ENCODE measurements around the gene PPP1R3E.
"Not testable (repeated sequence)": the region's sequence is repeated elsewhere in the genome, so short reads cannot be mapped to it uniquely, and the experiment has no call there.

The PPP1R3E gene

DNA sequence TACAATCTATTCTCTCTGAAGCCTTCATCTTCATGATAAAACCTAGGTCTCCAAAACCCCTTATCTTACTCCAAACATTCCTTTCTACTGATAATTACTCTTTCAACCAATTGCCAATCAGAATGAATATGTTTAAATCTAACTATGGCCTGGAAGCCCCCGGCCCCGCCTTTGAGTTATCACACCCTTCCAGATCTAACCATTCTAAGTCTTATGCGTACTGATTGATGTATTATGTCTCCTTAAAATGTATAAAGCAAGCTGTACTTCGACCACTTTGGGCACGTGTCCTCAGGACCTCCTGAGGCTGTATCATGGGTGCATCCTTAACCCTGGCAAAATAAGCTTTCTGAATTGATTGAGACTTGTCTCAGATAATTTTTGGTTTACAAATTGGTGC lies 33.0 kb upstream of the PPP1R3E start:
- no peak for TF ChIP-seq EZH2phosphoT487 (IDR thresholded peaks at IDR 0.05; ENCODE audit: borderline replicate concordance)
- TF ChIP-seq, protein P1, sequence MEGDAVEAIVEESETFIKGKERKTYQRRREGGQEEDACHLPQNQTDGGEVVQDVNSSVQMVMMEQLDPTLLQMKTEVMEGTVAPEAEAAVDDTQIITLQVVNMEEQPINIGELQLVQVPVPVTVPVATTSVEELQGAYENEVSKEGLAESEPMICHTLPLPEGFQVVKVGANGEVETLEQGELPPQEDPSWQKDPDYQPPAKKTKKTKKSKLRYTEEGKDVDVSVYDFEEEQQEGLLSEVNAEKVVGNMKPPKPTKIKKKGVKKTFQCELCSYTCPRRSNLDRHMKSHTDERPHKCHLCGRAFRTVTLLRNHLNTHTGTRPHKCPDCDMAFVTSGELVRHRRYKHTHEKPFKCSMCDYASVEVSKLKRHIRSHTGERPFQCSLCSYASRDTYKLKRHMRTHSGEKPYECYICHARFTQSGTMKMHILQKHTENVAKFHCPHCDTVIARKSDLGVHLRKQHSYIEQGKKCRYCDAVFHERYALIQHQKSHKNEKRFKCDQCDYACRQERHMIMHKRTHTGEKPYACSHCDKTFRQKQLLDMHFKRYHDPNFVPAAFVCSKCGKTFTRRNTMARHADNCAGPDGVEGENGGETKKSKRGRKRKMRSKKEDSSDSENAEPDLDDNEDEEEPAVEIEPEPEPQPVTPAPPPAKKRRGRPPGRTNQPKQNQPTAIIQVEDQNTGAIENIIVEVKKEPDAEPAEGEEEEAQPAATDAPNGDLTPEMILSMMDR (conservative IDR thresholded peaks at IDR 0.05; ENCODE audit: low read length) = no peak
- no peak overlapping the region for H3K4me2 ChIP-seq (ENCODE audit: low read depth, low read length, poor library complexity, severe bottlenecking)
- H3K9me2 ChIP-seq (replicated peaks; ENCODE audit: low read depth, low read length) = no peaks in the 10 kb centered on the region
- H3K27me3 ChIP-seq (ENCODE audit: insufficient read depth, low read length, poor library complexity, severe bottlenecking) = no peaks in the 10 kb centered on the region
- H3K9me3 ChIP-seq (ENCODE audit: insufficient read depth, low read depth, low read length) = peaks cover 4% of the 10 kb centered on the region; the same call in 1 of the 2 replicates
- no peak overlapping the region for H3K9ac ChIP-seq (ENCODE audit: low read depth, low read length, poor library complexity, severe bottlenecking)
- H4K20me1 ChIP-seq (ENCODE audit: insufficient read depth, low read length, poor library complexity, severe bottlenecking) = no peaks in the 10 kb centered on the region
- no peak overlapping the region for H2AFZ ChIP-seq (ENCODE audit: low read length)
- H3K4me3 ChIP-seq (ENCODE audit: low read length, poor library complexity, severe bottlenecking) = no peak overlapping the region
- no peaks in the 10 kb centered on the region for H3F3A ChIP-seq (ENCODE audit: low read depth)
- no peaks in the 10 kb centered on the region for H3K4me1 ChIP-seq (ENCODE audit: insufficient read depth, low read length, poor library complexity, severe bottlenecking)
- no peaks in the 10 kb centered on the region for H3K36me3 ChIP-seq (ENCODE audit: insufficient read depth, low read length)
- no peaks in the 10 kb centered on the region for H3K79me2 ChIP-seq (ENCODE audit: insufficient read depth, low read length)

DNA sequence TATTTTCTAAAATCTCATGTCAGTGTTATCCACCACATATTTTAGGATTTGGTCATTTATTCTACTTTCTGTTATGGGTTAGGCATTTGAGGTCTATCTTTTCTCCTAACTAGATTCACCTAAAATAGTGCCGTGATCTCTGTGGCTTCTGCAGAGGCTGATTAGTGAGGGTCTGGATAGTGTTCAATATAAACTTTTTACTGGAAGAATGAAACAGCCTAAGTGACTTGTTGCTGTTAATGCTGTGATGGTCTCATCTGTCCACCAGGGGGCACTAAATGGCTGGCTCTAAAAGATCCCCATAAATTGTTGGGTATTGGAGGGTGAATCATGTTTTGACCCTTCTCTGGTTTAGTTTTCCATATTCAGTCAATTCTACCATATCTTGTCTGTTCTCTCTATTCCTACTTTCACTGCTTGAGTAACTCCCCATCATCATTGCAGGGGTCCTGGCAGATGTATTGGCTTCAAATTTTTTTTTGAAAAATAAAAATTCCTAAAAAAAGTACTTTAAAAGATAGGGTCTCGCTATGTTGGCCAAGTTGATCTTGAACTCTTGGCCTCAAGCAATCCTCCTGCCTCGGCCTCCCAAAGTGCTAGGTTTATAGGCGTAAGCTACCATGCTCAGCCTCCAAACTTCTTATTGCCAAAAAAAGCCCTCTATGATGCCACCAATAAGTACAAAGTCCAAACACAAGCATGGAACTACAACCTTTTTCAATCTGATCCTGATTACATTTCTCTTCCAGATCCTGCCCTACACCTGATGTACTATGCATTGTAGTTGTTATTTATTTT lies 25.5 kb upstream of the PPP1R3E start:
- Histone ChIP-seq H3K9ac (ENCODE audit: low read depth, low read length, poor library complexity, severe bottlenecking) (no peak overlapping the region), H3K9me2 (replicated peaks; ENCODE audit: low read depth, low read length) (no peaks in the 10 kb centered on the region), H3K4me2 (ENCODE audit: low read depth, low read length, poor library complexity, severe bottlenecking) (no peak overlapping the region), H3F3A (ENCODE audit: low read depth) (peaks cover 11% of the 10 kb centered on the region; the same call in 1 of the 2 replicates), H3K4me3 (ENCODE audit: low read length, poor library complexity, severe bottlenecking) (no peak overlapping the region), H3K27me3 (ENCODE audit: insufficient read depth, low read length, poor library complexity, severe bottlenecking) (no peaks in the 10 kb centered on the region), H3K36me3 (ENCODE audit: insufficient read depth, low read length) (peaks cover 24% of the 10 kb centered on the region; the same call in 1 of the 2 replicates), H2AFZ (ENCODE audit: low read length) (no peak overlapping the region), H3K4me1 (ENCODE audit: insufficient read depth, low read length, poor library complexity, severe bottlenecking) (peaks cover 11% of the 10 kb centered on the region), H3K79me2 (ENCODE audit: insufficient read depth, low read length) (peaks cover 19% of the 10 kb centered on the region), H3K9me3 (ENCODE audit: insufficient read depth, low read depth, low read length) (no peaks in the 10 kb centered on the region), H4K20me1 (ENCODE audit: insufficient read depth, low read length, poor library complexity, severe bottlenecking) (peaks cover 20% of the 10 kb centered on the region)
- TF ChIP-seq, protein P1 (conservative IDR thresholded peaks at IDR 0.05; ENCODE audit: low read length) = peak; percentile 87
- TF ChIP-seq EZH2phosphoT487 (IDR thresholded peaks at IDR 0.05; ENCODE audit: borderline replicate concordance) = no peak

DNA sequence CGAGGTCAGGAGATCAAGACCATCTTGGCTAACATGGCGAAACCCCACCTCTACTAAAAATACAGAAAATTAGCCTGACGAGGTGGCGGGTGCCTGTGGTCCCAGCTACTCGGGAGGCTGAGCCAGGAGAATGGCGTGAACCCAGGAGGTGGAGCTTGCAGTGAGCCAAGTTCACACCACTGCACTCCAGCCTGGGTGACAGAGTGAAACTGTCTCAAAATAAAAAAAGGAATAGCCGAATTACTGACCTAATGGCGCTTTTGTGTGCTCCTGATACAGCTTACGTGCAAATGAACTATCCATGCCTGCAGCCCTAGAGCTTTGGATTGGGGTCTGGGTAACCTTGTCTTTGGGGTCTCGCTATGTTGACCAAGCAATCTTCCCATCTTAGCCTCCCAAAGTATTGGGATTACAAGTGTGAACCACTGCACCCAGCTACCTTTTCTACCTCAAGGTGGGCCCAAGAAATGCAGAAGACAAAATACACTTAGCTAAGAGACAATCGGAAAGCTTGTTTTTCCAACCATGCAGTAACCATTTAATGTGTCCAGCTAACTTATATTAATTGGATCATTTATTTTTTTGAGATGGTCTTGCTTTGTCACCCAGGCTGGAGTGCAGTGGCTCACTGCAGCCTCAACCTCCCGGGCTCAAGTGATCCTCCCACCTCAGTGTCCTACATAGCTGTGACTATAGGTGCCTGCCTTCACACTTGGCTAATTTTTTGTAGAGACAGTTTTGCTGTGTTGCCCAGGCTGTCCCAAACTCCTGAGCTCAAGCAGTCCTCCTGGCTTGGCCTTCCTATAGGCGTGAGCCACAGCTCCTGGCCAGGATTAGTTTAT lies 24.1 kb upstream of the PPP1R3E start:
- TF ChIP-seq, protein P1 (conservative IDR thresholded peaks at IDR 0.05; ENCODE audit: low read length) = no peak
- TF ChIP-seq EZH2phosphoT487 (IDR thresholded peaks at IDR 0.05; ENCODE audit: borderline replicate concordance) = no peak
- no peak overlapping the region for H3K4me2 ChIP-seq (ENCODE audit: low read depth, low read length, poor library complexity, severe bottlenecking)

DNA sequence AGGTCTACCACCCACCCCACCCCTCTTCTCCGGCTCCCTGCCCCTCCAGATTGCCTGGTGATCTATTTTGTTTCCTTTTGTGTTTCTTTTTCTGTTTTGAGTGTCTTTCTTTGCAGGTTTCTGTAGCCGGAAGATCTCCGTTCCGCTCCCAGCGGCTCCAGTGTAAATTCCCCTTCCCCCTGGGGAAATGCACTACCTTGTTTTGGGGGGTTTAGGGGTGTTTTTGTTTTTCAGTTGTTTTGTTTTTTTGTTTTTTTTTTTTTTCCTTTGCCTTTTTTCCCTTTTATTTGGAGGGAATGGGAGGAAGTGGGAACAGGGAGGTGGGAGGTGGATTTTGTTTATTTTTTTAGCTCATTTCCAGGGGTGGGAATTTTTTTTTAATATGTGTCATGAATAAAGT lies 23.1 kb upstream of the PPP1R3E start:
- H3K4me3 ChIP-seq (ENCODE audit: low read length, poor library complexity, severe bottlenecking); H3K9me2 ChIP-seq (replicated peaks; ENCODE audit: low read depth, low read length); H3K9me3 ChIP-seq (ENCODE audit: insufficient read depth, low read depth, low read length); H3K9ac ChIP-seq (ENCODE audit: low read depth, low read length, poor library complexity, severe bottlenecking); H3K4me2 ChIP-seq (ENCODE audit: low read depth, low read length, poor library complexity, severe bottlenecking); H3K27me3 ChIP-seq (ENCODE audit: insufficient read depth, low read length, poor library complexity, severe bottlenecking); H2AFZ ChIP-seq (ENCODE audit: low read length): not testable (repeated sequence)
- peaks cover 25% of the 10 kb centered on the region; the same call in 1 of the 2 replicates for H3K36me3 ChIP-seq (ENCODE audit: insufficient read depth, low read length)
- peaks cover 11% of the 10 kb centered on the region; the same call in 1 of the 2 replicates for H3F3A ChIP-seq (ENCODE audit: low read depth)
- peaks cover 18% of the 10 kb centered on the region for H3K4me1 ChIP-seq (ENCODE audit: insufficient read depth, low read length, poor library complexity, severe bottlenecking)
- H4K20me1 ChIP-seq (ENCODE audit: insufficient read depth, low read length, poor library complexity, severe bottlenecking) = peaks cover 34% of the 10 kb centered on the region
- peaks cover 36% of the 10 kb centered on the region for H3K79me2 ChIP-seq (ENCODE audit: insufficient read depth, low read length)

More for the DNA sequence above, 24.1 kb upstream of the PPP1R3E start:
- Histone ChIP-seq H3F3A (ENCODE audit: low read depth) (peaks cover 11% of the 10 kb centered on the region; the same call in 1 of the 2 replicates), H3K4me1 (ENCODE audit: insufficient read depth, low read length, poor library complexity, severe bottlenecking) (peaks cover 18% of the 10 kb centered on the region), H3K27me3 (ENCODE audit: insufficient read depth, low read length, poor library complexity, severe bottlenecking) (no peaks in the 10 kb centered on the region), H3K9ac (ENCODE audit: low read depth, low read length, poor library complexity, severe bottlenecking) (no peak overlapping the region), H3K9me2 (replicated peaks; ENCODE audit: low read depth, low read length) (no peaks in the 10 kb centered on the region), H3K9me3 (ENCODE audit: insufficient read depth, low read depth, low read length) (no peaks in the 10 kb centered on the region), H3K36me3 (ENCODE audit: insufficient read depth, low read length) (peaks cover 25% of the 10 kb centered on the region; the same call in 1 of the 2 replicates), H2AFZ (ENCODE audit: low read length) (no peak overlapping the region), H3K4me3 (ENCODE audit: low read length, poor library complexity, severe bottlenecking) (no peak overlapping the region), H4K20me1 (ENCODE audit: insufficient read depth, low read length, poor library complexity, severe bottlenecking) (peaks cover 34% of the 10 kb centered on the region), H3K79me2 (ENCODE audit: insufficient read depth, low read length) (peaks cover 33% of the 10 kb centered on the region)

Measured in Loucy (cell line).